H54 (cell line): Measurements from ENCODE around the gene ITGA2B.

Experiments
- DNase-seq: peaks from one replicate; pipeline ENCODE4 v3.0.0; 2011; ENCODE audit warnings: low spot score, mixed read lengths; ENCODE audit not compliant: insufficient read length
- FAIRE-seq: peaks from 3 replicates; lab custom pipeline; 2011; peaks lifted over from hg19 to GRCh38; lab: Jason Lieb, UNC
- POLR2A ChIP-seq: IDR thresholded peaks from 2 replicates; pipeline ENCODE4 v1.6.1; 2011; ENCODE audit warnings: low read depth, mild to moderate bottlenecking, low read length

The ITGA2B gene

GRCh38 chr17:44327715-44328449 is 61.6 kb downstream of the ITGA2B start:
- no peak for TF ChIP-seq POLR2A
- DNase-seq (no peak), FAIRE-seq (no peak)

GRCh38 chr17:44326861-44327444 is 62.5 kb downstream of the ITGA2B start:
- peak; percentile 97 for DNase-seq
- TF ChIP-seq POLR2A: 0 out of 2 replicates have a peak, but pooled peaks have one; percentile 3
- no peak for FAIRE-seq

- DNase-seq (no peak), FAIRE-seq (no peak)
- peak; percentile 83 for TF ChIP-seq POLR2A
These were observed 64.7 kb downstream of the ITGA2B start, which contains the start of gene SLC25A39 for GRCh38 chr17:44324571-44325275. SLC25A39 (minus strand) TSS chr17:44324823; CDS start chr17:44323562, 1,261 bp downstream.

- no peak for TF ChIP-seq POLR2A
- DNase-seq (no peak), FAIRE-seq (no peak)
These were observed 65.3 kb downstream of the ITGA2B start for GRCh38 chr17:44324092-44324570.

GRCh38 chr17:44323359-44324091 is 65.9 kb downstream of the ITGA2B start:
- DNase-seq (no peak), FAIRE-seq (no peak)
- no peak for TF ChIP-seq POLR2A

GRCh38 chr17:44322236-44322895 is 67.1 kb downstream of the ITGA2B start:
- no peak for FAIRE-seq
- TF ChIP-seq POLR2A: no peak
- DNase-seq: no peak
